KBM-7 (cell line): Measurements from ENCODE around the gene RABL3.
A peak's percentile ranks its signal among the peaks of the same experiment; 100 is the strongest.
"Not testable (repeated sequence)": the region's sequence is repeated elsewhere in the genome, so short reads cannot be mapped to it uniquely, and the experiment has no call there.

ENCODE experiments used
- DNase-seq: peaks from one replicate; pipeline ENCODE4 v3.0.0-alpha.2; 2015
- in situ Hi-C: fragments of 300-500 bp; cut with MboI; formaldehyde crosslinking; loops from 2 replicates; pipeline ENCODE4 v1.14.3; 2020; ENCODE audit warnings: low sequenced_read_pairs, low pct_unique_long_range_greater_than_20kb, mixed read lengths

The RABL3 gene

DNA sequence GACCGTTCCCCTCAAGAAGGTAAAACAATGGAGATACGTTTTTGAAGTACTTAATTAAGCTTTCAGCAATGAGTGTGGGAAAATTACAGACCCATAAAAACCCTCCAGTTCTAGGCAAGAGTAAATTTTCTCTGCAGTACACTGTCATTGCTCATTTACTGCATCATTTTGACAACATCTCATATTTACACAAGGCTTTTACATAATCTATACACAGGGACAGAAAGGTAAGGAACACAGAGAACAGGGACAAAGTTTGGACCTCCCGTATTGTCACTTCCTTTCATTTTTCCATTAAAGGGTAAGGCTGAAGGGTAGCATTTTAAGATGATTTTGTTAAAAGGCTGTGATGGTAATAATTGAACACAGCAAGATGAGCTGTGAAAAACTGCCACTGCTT is 52.9 kb downstream of the RABL3 start:
- DNase-seq: no peak
- in situ Hi-C loops: no loop called here

- peak; percentile 11 for DNase-seq
- in situ Hi-C loops: no loop called here
These were observed 54.2 kb downstream of the RABL3 start for GRCh38 chr3:120688121-120688520.

DNA sequence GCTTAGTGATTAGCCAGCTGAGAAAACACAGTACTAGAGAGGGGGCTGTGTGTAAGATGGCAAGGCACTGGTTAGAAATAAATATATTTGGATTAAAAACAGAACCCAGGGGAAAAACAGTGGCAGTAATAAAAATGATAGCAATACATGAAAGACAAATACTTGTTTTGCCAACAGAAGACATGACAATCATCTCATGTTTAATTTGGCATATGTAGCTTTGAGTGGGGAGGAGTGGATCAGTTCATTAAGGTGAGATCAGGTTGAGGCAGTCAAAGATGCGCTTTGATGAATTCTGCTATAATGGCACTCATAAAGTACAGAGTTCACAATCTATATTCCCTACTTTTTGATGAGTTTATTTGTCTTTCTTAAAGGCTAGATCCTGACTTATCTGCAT is 56.9 kb downstream of the RABL3 start:
- DNase-seq: no peak
- in situ Hi-C loops: no loop called here

DNA sequence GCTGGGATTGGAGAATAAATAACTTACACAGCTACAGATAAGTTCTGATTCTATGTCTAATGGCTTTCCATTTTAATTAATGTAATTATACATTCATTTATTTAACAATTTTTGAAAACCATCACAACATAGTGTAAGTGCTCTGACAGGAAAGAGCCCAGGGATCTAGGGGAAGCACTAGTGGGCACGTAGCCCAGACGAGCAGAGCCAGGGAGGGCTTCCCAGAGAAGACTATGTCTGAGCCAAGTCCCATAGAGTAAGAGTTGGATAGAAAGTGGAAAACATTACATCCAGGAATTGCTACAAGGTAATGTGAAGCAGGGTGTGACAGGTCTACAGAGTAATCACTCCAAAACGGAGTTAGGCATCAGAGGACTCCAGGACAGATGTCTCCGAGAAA is 57.4 kb downstream of the RABL3 start:
- DNase-seq: no peak

DNA sequence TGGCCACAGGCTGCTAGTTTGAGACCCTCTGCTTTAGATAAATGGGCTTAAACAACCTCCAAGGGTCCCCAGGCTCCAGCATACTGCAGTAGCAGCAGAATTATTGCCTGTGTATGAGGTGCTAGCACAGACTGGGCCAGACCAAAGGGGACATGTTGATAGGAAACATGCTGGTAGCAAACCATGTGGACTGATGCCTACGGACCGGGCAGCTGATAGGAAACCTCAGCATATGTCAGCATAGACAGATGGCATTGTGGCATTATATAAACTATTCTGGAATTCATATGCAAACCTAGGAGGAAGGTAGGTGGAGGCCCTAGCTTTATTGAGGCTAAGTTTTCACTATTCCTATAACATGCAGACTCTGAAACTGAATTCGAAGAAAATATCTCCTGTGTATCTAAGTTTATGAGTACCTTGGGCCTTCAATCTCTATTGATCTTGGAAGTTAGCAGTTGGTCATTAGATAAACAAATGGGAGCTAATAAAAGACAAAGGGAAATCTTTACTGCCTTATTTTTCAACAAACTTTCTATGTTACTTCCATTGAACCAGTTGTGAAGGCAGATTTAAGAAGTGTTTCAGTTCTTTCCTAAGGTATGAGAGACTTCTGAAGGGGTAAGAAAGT is 58.5 kb downstream of the RABL3 start:
- in situ Hi-C loops: no loop called here
- DNase-seq: no peak

More for the DNA sequence above, 57.4 kb downstream of the RABL3 start:
- in situ Hi-C loops: no loop called here

GRCh38 chr3:120683213-120683612 is 59.1 kb downstream of the RABL3 start:
- DNase-seq: peak; percentile 15
- in situ Hi-C loops: no loop called here

- in situ Hi-C loops: no loop called here
- DNase-seq: no peak
These were observed 60.1 kb downstream of the RABL3 start, which contains the start of gene HGD for GRCh38 chr3:120682095-120682681. Gene HGD, minus strand, starts transcription at chr3:120682239. Its CDS starts 128 bp downstream, at chr3:120682111.

GRCh38 chr3:120681506-120682038 is 60.7 kb downstream of the RABL3 start:
- no peak for DNase-seq
- in situ Hi-C loops: no loop called here

GRCh38 chr3:120681018-120681417 is 61.3 kb downstream of the RABL3 start:
- in situ Hi-C loops: no loop called here
- no peak for DNase-seq

DNA sequence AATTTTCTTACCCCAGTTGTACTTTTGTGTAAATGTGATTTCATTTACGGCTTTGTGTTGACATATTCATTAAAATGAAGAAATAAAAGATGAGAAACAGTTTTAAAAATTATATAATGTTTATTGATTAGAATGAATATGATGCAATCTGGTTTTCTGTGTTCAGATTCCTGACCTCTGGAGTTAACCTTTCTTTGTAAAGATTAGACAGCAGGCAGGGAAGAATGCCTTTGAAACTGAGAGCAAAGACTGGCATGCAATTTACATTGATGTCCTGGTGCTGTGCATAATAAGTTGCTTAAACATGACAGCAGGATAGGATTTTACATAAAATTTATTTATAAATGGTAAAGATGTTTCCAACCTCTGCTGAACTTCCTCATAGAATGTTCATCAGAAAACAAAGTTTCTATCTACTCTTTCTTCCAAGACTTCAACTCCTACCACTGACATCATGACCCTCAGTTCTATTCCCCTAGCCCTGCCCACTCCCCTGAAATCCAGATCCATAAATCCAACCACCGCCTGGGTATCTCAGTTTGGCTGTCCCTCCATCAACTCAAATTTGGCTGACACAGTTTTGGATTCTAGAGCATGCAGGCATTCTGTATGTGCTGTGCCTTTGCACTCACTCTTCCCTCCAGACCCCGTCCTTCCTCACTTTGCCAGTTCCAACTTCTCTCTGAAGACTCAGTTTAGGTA is 62.0 kb downstream of the RABL3 start:
- in situ Hi-C loops: no loop called here
- DNase-seq: no peak

DNA sequence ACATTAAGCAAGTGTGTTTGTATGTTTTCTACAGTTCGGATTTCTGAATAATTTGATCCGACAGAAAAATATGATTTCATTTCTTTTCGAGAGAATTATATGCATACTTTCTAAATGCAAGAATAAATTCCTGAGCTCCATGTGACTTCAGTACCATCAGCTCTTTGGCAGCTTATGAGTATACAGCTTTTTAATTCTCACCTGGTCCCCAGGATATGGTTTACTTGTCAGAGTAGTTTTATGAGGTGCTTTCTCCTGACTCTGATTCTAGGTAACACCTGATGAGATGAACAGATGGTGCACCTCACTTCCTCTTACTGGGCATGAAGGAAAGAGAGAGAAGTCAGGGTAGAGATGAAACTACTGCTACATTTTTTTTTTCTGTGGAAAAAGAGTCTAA is 63.3 kb downstream of the RABL3 start:
- in situ Hi-C loops: no loop called here
- peak; percentile 35 for DNase-seq

DNA sequence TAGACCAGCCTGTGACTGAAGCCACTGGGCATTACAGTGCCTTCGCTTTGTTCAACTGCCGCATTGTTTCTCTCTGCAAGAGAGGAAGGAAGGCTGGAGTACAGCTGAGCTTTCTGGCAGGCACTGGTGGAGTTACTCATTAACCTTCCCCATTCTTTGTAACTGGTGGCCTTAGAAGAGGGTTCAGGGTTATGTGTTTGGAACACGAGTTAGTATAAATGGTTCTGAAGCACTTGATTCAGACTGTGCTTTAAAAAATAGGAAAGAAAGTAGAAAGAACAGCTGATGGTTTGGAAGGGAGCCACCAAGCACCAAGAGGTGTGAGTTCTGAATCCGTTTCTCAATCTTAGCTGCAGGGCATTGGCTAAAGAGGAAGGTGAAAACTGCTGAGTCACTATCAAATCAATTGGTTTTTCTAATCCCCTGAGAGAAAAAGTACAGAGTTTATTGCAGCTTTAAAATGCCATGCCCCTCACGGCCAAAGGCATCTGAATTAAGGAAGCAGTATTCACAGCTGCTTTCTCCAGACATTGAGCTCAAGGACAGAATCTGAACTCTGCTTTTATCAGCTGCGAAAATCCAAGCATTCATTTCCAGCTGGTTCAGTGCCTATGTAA is 63.9 kb downstream of the RABL3 start:
- peak; percentile 91 for DNase-seq
- in situ Hi-C loops: no loop called here

DNA sequence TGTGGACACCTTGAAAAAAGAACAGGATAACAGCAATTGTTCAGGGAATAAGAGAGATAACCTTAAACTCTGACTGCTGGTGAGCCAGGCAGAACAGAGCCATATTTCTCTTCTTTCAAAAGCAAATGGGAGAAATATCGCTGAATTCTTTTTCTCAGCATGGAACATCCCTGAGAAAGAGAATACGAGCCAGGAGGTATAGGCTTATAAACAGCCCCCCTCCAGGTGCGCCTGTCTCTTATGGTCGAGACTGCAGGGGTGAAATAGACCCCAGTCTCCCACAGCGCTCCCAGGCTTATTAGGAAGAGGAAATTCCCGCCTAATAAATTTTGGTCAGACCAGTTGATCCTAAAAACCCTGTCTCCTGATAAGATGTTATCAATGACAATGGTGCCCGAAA is 65.1 kb downstream of the RABL3 start:
- DNase-seq, in situ Hi-C loops: not testable (repeated sequence)

DNA sequence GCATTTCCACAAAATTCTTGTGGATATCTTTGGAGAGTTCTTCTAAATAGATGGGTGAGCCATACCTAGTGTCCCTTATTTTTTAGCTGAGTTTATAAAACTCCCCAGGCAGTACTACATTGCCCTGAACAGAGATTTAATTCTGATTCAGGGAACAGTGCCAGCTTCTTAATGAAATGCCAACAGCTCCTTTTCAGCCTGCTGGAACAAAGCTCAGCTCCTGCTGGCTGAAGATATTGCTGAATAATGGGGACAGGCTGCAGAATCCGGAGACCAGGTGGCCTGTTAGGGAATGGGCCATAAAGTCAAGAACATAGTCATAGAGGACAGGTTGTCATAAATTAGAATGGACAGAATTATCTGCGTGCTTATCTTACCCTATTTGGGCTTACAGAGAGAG is 69.2 kb downstream of the RABL3 start:
- no peak for DNase-seq
- in situ Hi-C loops: no loop called here

- no peak for DNase-seq
- in situ Hi-C loops: no loop called here
These were observed 71.7 kb downstream of the RABL3 start for GRCh38 chr3:120670576-120670975.

GRCh38 chr3:120664926-120665325 is 77.4 kb downstream of the RABL3 start:
- DNase-seq: no peak
- in situ Hi-C loops: no loop called here

- no peak for DNase-seq
- in situ Hi-C loops: no loop called here
These were observed 80.4 kb downstream of the RABL3 start for GRCh38 chr3:120661945-120662344.

- in situ Hi-C loops: no loop called here
- DNase-seq: no peak
These were observed 81.0 kb downstream of the RABL3 start for GRCh38 chr3:120661106-120661905.

DNA sequence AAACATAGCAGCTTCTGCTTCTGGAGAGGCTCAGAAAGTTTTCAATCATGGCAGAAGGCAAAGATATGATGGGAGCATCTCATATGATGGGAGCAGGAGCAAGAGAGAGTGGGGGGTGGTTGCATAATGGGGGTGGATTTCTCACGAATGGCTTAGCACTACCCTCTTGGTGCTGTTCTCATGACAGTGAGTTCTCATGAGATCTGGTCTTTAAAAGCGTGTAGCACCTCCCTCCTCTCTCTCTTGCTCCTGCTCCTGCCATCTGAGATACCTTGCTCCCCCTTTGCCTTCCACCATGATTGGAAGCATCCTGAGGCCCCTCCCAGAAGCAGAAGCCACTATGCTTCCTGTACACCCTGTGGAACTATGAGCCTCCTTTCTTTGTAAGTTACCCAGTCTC is 82.5 kb downstream of the RABL3 start:
- in situ Hi-C loops: no loop called here
- DNase-seq: no peak
